ENCODE results near the gene COX8A.
"Not testable (repeated sequence)": the region's sequence is repeated elsewhere in the genome, so short reads cannot be mapped to it uniquely, and the experiment has no call there.

COX8A gene, protein sequence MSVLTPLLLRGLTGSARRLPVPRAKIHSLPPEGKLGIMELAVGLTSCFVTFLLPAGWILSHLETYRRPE

DNA sequence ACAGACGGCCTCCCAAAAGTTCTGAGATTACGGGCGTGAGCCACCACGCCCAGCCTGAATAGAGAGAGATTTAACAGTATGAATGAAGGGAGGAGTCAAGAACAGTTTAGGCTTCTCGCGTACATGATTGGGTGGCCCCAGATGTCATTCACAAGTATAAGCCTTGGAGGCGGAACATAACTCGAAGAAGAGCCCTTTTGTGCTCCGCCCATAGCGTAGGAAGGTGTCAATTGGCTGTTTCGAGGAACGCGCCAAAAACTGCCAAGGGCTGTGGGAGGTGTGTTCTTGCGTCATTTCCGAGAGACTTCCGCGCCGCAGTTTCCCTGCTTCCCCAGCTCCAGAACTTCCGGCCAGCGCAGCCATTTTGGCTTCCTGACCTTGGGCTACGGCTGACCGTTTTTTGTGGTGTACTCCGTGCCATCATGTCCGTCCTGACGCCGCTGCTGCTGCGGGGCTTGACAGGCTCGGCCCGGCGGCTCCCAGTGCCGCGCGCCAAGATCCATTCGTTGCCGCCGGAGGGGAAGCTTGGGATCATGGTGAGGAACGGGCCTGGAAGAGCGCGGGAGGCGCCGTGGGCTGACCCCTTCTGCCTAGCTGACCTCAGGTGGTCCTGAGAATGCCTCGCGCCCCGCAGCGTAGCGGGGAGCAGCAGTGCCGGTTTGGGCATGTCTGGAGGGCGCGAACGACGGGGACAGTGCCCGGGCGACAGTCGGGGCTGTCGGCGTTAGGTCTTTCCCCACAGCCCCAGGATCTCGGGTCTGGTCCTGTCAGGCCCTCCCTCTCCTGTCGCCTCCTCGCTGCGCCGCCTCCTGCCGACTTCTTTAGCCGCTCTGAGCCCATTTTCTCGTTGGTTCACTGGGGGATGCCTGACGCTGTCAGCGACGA lies at the start of gene COX8A:
TSS of gene COX8A (plus strand) at position 362 of the 885 bp plus-strand sequence. CDS start at position 423, 61 bp downstream.
- peak; percentile 100 for DNase-seq

DNA sequence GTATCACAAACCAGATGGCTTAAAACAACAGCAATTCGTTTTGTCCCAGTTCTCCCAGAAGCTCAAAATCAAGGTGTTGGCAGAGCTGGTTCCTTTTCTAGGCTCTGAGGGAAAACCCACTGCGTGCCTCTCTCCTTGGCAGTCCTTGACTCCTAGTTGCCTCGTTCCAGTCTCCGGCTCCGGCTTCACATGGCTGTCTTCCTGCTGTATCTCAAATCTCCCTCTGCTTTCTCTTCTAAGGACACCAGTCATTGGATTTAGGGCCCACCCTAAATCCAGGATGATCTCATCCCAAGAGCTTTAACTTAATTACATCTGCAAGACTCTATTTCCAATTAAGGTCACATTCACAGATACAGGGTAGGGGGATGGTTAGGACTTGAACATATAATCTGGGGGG lies 44.8 kb upstream of the COX8A start:
- no peak for DNase-seq

DNA sequence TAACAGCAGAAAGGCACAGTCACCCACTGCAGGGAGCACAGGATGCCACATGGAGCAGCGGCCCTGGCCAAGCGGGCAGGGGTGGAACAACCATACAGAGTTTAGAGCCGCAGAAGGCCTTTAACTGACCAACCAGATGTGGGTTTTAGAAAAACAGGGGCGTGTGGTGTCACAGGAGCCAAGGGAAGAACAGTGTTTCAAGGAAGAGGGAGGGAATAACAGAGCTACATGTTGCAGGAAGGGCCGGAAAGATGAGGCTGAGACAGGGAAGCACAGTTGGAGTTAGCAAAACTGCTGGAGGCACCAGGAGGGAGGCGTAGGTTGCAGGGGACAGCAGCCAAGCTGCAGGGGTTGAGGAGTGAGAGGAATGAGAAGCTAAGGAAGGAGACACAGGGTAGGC lies 43.4 kb upstream of the COX8A start:
- DNase-seq: no peak

DNA sequence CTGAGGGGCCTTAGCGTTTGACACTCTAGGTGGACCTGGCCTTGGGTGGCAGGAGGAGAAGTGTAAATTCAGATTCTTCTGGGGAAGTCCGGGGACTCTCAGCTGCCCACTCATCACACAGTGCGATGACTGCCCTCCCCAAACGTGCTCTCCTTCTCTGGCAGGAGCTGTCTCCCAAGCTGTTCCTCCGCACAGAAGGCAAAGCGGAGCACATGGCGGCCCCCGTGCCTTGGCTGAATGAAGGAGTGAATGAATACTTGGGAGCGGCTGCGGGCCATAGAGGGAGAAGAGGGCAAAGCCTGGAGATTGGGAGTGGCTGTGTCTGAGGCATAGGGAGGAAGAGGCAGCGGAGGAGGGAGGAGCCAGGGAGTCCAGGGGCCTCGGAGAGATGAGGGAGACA lies 42.5 kb upstream of the COX8A start:
- no peak for DNase-seq

DNA sequence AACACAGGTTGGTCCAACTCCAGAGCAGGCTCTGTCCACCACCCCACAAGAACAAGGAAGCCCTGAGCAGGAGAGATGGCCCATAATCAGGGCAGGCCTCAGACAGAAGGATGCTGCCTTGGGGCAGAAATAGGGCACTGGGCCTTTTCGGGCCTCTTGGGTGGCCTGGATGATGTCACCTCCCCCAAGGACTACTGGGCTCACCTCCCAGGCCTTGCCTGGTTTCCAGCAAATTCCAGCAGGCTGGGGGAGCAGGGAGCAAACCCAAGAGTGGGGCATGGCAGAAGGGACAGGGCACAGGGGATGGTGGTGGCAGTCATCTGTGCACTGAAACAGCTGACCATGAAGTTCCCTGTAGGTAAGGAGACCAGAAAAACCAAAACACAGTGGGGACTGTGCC lies 41.0 kb upstream of the COX8A start:
- no peak for DNase-seq

DNA sequence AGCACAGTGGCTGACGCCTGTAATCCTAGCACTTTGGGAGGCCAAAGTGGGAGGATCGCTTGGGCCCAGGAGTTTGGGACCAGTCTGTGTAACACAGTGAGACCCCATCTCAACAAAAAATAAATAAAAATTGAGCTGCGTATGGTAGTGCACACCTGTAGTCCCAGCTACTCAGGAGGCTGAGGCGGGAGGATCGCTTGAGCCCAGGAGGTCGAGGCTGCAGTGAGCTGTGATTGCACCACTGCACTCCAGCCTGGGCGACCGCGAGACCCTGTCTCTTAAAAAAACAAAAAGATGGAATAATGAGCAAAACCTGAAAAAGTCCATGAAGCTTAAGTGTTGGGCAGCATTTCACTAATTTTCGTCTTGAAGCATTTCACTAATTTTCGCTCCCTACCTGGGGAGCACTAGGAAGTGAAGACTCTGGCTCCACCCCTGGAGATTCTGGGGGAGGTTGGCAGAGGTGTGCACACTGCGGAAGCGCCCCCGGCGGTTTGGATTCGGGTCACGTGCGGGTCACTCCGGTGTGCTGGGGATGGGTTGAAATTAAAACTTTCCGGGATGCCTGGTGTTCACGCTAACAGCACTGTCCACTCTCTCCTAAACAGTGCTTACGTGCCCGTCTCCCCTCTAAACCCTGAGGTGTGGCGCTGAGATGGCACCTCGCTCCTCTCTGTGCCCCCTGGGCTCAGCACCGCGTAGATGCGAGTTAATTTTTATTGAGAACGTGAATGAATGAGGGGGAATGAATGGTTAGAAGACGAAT lies 36.5 kb upstream of the COX8A start:
- peak in 1 of 2 experiments; percentile 68 for DNase-seq

DNA sequence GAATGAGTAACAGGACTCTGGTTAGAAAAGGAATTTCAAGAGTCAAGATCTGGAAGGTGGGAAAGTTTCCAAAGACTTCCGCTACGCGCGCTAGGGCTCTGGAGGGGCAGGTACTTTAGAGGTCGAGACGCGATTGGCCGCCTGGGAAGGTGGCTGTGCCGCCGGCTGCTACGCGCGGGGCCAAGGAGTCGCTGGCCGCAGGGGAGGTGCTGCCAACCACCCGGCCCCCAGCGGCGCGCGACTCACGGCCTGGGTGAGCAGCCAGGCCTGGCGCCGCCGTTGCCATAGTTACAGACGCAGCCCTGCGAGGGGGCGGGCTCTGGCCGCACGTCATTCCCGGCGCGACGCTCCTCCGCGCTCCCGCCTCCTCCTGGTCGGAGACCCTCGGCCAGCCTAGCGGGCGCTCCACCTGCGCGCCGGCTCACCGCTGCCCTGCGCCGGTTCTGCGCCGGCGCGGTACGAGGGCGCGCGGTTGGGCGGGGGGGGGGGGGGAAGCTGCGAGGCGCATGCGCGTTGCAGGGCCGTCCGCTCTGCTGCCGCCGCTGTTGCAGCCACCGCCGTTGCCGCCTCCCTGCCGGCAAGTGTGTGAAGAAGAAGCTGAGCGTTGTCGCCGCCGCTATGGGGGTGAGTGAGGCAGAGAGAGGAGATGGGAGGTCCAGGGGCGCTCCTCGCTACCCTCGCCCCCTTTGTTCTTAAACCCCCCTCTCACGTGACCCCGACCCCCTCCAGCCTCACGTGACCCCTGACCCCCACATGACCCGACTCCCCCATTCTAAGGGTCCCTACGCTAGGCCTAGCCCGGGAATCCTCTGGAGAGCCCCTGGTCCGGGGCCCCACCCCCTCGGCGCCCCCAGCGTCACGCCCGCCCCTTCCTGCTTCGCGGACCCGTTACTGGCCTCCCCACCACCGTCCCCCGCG lies 35.7 kb upstream of the COX8A start, which contains the start of gene NAA40:
TSS of gene NAA40 (plus strand) at position 524 of the 918 bp plus-strand sequence. CDS start at position 619, 95 bp downstream.
- peak; percentile 91 to 97 for DNase-seq

DNA sequence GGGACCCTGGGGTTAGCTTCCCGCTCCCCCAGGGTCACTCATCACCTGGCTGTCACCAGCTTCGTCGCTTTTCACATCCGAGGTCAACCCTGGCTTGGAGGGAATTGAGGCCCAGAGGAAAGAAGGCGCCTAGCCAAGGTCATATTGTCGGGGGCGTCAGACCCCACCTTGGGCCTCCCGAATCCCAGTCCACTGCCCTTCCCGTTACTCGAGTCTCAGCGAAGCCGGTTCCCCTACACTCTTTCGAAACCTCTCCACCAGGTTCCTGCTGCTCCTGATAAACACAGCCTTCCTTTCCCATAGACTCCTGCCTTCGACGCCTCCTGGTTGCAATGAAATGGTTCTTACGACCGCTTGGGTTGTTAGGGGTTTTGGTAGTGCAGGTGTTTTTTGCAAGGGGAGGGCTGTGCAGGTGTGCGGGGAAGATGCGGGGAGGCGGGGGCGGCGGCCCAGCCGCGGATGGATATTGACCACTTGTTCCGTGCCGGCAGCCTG lies 35.0 kb upstream of the COX8A start:
- no peak for DNase-seq

DNA sequence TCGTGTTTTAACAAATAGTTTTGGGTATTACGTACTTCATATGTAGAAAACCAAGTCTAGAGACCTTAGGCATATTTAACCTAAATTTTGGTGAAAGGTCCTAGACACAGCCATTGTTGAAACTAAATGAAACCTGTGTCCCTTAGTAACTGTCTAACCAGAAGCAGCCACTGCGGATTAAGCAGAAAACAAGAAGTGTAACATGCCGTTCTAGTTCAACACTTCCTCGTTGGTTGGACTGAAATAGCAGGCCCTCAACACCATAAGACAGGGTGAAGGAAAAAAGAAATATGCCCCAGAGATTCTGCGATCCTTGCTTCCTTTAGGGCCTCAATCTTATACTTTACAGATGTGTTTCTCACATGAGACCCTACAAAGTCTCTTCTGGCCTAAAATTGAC lies 33.6 kb upstream of the COX8A start:
- no peak for DNase-seq

DNA sequence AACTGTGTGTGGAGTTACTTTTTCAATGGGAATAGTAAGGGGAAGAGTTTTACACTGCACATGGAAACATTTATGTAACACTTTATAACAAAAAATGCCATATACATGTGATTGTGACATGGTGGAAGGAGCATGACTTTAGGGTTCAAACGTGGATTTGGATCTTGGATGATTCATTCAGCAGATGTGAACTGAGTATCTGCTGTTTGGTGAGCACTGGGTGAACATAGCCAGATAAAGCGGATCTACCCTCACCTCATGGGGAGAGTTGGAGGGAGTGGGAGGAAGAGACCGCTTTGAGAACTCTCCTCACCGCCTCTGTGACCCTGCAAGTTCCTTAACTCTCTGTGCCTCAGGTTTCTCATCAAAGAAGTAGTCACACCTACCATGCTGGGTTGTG lies 32.5 kb upstream of the COX8A start:
- no peak for DNase-seq

DNA sequence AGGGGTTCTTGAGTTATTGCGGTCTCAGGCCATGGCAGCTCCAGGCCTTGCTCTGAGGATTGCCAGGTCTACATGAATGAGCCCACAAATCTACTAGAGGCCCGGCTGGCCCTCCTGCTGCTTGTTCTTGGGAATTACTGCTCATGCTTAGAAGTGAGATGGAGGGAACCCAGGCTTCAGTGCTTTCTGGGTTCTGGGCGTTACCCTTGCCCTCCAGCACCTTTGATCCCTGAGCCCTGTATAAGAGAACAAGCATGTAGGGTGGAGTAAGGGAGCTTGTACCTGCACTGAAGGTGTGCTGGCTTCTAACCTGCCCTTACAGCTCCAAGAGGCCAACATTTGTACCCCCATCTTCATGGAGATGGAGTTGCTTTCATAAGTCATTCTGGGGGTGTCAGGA lies 31.6 kb upstream of the COX8A start:
- no peak for DNase-seq

DNA sequence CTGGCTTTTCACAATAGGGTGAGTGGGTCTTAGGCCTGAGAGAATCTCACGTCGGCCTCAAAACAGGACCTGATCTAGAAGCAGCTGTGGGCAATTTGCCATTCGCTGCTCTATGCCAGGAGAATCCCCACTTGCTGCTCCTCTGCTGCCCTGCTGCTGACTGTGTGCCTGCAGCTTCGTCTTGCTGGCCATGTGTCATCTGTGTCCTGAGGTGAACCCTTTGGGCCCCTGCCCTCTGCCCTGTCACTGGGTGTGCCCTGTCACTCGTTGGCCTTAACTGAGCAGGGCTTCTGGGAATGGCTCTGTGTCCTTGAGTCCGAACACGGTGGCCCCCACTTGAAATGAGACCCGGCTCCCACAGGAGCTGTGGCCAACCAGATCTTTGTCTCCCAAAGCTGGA lies 29.4 kb upstream of the COX8A start:
- no peak for DNase-seq

DNA sequence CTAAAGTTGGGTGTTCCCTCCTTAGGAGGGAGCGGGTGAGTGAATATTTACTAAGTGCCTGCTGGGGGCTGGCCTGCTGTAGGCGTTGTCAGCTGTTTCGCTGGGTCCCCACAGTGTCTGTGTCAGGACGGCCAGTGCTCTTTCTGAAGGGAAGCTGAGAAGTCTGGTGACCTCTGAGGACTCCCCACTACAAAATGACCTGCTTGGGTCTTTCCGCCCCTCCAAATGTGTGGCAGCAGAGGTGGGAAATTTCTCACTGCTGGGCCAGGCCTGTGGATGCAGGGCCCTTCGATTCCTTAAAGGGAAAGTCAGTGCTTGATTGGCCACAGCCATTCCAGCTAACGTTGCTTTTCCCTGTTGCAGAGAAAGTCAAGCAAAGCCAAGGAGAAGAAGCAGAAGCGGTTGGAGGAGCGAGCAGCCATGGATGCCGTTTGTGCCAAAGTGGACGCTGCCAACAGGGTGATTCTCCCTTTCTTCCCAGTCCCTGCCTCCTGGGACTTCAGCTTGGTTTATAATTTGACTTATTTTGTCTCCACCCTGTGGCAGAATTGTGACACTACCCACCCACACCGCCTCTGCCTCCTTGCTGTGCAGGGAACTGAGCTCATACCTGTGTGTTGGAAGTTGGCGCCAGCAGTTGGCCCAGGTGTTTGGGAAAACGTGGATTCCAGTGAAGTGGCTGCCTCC lies 28.8 kb upstream of the COX8A start:
- DNase-seq: peak; percentile 54 to 77

DNA sequence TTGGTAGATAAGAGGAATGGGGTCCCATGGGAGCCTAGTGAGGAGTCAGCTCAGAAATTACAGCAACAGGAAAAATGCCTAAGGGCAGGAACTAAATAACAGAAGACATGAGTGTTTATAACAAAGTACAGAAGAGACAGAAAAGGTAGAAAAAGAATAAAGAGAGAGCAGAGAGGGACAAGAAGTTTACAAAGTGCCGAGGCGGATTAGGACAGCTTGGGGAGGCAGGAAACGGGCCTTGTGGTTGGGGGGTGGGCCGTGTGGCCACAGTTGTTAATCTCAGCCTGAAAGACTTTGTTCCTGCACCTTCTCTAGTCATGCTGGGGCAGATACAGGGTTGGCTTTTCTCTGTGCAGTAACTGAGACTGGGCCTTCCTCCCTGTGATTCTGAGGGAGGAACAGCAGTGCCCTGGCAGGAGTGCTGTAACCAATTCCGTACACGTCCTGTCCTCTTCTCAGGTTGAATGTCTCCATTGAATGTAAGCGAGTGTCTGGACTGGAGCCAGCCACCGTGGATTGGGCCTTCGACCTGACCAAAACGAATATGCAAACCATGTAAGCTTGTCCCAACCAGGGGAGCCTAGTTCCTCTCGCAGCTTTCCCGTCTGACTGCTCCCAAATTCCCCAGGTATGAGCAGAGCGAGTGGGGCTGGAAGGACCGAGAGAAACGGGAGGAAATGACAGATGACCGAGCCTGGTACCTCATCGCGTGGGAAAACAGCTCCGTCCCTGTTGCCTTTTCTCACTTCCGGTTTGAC lies 22.5 kb upstream of the COX8A start:
- no peak for DNase-seq

DNA sequence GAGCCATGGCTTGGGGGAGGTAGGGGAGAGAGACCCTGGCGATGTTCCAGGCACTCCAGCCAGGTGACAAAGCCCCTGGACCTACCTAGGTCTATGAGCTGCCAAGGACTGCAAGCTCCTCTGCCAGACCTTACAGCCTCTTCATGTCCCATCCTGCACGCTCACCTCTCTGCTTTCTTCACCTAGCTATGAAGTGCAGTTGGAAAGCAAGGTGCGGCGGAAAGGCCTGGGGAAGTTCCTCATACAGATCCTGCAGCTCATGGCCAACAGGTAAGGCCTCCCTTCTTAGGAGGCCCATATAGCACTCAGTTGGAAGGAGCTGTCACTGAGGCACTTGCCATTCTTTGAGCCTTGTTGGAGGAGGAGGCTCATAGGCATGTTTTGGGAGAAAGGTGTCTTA lies 21.9 kb upstream of the COX8A start:
- no peak for DNase-seq

DNA sequence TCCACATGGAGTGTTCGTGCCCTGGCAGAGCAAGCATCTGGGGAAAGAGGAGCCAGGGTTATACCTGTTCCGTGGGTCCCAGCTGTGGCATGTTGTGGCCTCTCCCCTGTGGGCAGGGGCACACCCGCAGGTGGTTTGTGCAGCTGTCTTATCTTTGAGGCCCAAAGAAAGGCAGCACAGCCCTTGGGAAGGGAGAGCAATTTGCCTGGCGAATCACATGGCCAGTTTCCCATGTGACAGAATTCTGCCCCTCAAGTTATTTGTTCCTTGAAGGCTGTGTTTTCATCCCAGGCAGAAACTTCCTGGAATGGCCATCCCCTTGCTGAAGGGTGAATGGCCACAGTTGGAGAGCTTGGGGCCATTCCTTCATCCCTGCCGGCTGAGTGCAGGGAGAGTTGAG lies 16.4 kb upstream of the COX8A start:
- DNase-seq: no peak

DNA sequence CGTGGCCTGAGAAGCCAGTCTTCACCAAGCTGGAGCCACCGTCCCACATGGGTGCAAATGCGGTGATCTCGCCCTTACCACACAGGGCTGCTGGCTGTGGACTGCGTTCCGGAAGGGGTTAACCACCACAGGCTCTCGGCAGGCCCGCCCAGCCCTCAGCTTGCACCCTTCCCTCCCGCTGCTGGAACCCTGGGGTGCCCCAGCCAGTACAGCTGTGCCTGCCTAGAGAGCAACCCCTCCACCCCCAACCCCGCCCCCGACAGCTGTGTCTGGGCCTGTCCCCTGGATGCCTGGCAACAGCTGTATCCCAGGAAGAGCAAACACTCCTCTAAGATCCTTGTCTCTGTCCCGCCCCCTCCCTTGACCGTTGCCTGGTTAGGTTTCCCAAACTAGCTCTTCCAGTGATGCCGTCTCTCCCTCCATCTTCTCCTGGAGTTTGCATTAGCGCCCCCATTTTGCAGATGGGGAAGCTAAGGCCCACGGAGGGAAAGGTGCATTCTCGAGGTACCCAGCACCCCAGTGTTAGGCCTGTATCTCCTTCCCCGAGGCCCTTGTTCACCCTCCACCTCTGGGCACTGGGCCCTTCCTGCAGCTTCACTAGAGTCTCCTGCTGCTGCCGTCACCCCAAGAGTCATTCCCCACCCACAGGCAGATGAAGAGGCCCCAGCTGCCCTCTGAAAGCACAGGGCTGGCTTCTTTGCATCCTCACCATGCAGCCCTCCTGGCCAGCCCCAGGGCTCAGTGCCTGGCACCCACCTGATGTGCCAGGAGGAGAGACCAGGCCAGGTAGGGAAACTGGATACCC lies 12.6 kb upstream of the COX8A start:
- DNase-seq: peak in 1 of 2 experiments; percentile 25

DNA sequence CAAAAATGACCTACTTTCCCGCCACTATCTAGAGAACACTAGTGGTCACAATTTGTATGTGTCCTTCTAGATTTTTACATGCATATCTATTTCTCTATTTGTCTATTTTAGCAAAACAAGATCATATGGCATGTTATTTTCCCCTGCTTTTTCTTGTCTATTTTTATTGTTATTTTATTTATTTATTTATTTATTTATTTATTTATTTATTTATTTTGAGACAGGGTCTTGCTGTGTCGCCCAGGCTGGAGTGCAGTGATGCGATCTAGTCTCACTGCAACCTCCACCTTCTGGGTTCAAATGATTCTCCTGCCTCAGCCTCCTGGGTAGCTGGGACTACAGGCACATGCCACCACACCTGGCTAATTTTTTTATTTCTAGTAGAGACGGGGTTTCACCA lies 10.5 kb upstream of the COX8A start:
- not testable (repeated sequence) for DNase-seq

DNA sequence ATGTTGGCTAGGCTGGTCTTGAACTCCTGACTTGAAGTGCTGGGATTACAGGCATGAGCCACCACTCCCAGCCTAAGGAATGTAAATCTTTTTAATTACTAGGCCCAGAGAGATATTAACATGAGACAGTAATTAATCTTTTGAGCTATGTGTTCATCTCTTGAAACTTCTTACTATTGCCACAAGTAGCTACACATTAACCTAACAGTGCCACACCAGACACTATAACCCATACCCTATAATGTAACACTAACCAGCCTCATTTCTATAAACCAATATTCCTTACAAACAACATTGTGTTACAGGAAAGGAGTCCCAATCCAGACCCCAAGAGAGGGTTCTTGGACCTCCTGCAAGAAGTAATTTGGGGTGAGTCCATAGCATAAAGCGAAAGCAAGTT lies 8.0 kb upstream of the COX8A start:
- DNase-seq: no peak

DNA sequence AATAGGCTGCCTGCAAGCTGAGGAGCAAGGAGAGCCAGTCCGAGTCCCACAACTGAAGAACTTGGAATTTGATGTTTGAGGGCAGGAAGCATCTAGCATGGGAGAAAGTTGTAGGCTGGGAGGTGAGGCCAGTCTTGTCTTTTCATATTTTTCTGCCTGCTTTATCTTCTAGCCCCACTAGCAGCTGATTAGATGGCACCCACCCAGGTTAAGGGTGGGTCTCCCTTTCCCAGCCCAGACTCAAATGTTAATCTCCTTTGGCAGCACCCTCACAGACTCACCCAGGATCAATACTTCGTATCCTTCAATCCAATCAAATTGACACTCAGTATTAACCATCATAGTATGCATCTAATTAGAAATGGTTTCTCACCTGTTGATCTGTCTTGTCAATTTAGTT lies 5.0 kb upstream of the COX8A start:
- no peak for DNase-seq

All from NCI-H524 (cell line).